Endometrial microvascular endothelial cells (primary cell): ENCODE results near the gene GOSR2. TPM values are rescaled to one million over a fixed set of nuclear protein-coding genes. Genes with fewer than 3 reads are reported as not detected.
"Not testable (repeated sequence)": the region's sequence is repeated elsewhere in the genome, so short reads cannot be mapped to it uniquely, and the experiment has no call there.

Experiments
- in situ Hi-C: cut with HindIII; loops from 2 replicates; pipeline ENCODE4 v1.10.0; 2017; ENCODE audit warnings: low sequenced_read_pairs, low pct_unique_long_range_greater_than_20kb; ENCODE audit errors: inconsistent ontology term
- total RNA-seq: library from RNA; depleted of rRNA; stranded (reverse); fragments of >200 nt; gene quantifications from one replicate; pipeline ENCODE4 v1.2.3, GENCODE V29; 2015; ENCODE audit errors: inconsistent ontology term

GOSR2 gene
- total RNA-seq, 1 donor from 2014 or later, result 43.3 TPM

DNA sequence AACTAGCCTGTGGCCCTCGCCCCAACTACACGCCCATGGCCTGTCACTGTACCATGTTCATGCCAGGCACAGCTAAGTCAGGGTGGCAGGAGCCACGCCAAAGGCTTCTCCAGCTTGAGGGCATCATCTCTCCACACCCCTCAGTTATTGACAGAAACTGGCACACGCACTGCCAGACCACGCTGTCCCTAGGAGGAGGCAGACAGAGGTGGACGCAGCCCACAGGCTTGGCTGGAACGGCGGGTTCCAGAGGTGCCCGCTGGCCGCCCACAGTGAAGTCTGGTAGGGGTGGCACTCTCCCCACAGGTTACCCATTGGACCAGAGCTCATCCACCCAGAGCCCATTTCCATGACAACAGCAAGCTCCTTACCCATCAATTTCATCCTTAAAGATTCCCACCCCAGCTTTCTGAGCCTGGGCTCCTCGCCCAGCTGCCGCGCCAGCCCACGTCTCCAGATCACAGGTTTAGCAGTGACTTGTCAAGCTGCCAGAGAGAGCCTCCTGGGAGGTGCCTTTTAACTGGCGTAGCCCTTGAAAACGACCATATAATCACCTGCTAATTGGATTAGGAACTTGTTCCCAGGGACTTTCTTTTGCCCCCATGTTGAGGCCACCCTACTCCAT lies 28.1 kb downstream of the GOSR2 start:
- in situ Hi-C loops, result no loop called here

DNA sequence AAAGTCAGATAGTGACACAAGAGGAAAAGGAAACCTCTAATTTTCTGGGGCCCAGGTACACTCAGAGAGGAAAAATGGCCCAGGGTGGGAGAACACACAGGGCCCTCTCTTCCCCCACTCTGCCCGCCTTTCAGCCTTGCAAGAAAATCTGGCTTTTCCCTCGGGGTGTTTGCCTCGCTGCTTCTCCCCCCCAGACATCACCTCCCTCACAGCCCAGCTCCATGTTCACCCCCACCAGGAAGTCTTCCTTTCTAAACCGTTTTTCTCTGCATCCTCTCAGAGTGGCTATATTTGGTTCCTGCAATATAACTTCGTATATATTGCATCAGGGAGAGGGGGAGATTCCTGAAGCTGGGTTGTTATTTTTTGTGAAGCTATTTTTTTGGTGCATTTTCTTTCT lies 28.7 kb downstream of the GOSR2 start:
- in situ Hi-C loops, result no loop called here

DNA sequence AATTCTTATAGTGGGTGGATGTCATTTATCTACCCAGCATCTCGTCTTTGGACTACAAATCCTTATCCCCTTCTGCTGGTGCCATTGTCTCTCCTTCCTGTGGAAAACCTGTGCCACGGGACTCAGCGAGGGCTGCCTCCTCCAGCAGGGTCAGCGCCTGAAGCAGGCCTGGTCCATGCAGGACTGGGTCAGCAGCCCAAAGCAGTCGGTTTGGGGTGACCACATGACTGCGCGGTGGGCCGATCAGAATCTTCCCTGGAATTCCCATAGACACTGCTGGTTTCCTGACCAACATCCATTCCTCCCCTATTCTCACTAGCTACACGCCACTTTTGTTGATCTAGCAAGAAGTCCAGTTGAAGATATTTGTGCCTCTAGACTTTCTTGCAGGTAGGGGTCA lies 29.2 kb downstream of the GOSR2 start:
- in situ Hi-C loops, result no loop called here

DNA sequence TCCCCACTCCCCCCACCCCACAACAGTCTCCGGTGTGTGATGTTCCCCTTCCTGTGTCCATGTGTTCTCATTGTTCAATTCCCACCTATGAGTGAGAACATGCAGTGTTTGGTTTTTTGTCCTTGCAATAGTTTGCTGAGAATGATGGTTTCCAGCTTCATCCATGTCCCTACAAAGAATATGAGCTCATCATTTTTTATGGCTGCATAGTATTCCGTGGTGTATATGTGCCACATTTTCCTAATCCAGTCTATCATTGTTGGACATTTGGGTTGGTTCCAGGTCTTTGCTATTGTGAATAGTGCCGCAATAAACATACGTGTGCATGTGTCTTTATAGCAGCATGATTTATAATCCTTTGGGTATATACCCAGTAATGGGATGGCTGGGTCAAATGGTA lies 30.2 kb downstream of the GOSR2 start:
- in situ Hi-C loops, result not testable (repeated sequence)

DNA sequence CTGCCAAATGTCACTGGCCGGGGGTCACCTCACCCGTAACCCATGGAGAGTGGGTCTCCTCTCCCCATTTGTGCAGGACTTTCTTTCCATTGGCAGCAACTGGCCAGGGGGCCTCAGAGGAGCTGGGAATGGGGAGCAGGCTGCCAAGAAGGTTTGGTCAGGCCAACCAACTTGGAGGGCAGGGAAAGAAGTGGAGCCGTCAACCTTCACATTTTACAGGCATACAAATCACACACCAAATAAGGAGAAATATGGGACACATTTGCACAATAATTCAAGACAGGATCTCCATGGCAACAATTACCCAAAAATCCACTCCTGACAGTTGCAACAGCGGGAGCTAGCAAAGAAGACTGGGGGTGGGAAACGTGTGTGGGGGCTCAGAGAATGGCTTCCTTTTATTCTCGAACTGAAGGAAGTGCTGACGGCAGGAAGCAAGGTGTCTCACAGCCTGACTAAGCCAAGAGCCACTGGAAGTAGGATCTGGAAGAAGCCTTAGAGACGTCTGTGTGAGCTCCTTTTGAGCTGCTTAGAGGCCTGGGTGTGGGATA lies 35.2 kb downstream of the GOSR2 start:
- in situ Hi-C loops, result no loop called here

DNA sequence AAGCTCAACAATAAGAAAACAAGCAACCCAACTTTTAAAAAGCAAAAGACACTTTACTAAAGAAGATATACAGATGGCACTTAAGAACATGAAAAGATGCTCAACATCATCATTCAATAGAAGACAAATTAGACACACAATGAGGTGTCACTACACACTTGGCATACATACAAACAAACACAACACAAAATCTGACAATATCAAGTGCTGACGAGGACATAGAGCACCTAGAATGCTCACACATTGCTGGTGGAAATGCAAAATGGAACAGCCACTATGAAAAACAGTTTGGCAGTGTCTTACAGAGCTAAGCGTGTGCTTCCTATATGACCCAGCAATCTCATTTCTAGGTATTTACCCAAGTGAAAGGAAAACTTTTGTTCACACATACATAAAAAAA lies 37.2 kb downstream of the GOSR2 start:
- in situ Hi-C loops, result no loop called here

DNA sequence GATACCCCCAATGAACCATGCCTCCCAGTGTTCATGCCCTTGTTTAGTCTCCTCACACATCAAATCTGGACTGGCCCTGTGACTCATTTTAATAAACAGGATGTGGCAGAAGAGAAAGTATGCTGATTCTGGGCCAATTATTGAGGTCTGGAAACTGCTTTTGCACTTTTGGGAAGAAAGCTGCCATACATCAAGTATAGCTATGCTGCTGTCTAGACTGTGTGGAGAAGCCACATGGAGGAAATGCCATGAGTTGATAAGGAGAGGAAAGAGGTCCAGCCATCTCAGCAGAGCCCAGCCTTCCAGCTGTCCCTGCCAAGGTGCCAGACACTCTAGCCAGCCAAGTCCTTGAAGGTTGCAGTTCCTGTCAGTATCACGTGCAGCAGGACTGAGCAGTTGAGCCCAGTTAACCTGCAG lies 39.4 kb downstream of the GOSR2 start:
- in situ Hi-C loops, result no loop called here

DNA sequence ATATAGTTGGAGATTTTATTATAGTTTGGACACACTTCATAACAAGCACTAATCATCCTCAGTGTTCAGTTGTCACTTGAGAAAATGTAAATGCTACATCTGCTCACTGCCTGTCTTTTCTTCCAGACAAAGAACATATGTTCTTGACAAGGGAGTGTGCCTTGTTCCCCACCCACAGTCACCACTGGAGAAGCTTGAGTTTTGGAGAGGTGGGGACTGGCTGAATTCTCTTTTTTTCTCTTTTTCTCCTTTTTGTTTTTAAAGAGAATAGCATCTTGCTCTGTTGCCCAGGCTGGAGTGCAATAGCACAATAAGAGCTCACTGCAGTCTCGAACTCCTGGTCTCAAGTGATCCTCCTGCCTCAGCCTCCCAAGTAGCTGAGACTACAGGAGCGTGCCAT lies 40.6 kb downstream of the GOSR2 start:
- in situ Hi-C loops, result no loop called here

DNA sequence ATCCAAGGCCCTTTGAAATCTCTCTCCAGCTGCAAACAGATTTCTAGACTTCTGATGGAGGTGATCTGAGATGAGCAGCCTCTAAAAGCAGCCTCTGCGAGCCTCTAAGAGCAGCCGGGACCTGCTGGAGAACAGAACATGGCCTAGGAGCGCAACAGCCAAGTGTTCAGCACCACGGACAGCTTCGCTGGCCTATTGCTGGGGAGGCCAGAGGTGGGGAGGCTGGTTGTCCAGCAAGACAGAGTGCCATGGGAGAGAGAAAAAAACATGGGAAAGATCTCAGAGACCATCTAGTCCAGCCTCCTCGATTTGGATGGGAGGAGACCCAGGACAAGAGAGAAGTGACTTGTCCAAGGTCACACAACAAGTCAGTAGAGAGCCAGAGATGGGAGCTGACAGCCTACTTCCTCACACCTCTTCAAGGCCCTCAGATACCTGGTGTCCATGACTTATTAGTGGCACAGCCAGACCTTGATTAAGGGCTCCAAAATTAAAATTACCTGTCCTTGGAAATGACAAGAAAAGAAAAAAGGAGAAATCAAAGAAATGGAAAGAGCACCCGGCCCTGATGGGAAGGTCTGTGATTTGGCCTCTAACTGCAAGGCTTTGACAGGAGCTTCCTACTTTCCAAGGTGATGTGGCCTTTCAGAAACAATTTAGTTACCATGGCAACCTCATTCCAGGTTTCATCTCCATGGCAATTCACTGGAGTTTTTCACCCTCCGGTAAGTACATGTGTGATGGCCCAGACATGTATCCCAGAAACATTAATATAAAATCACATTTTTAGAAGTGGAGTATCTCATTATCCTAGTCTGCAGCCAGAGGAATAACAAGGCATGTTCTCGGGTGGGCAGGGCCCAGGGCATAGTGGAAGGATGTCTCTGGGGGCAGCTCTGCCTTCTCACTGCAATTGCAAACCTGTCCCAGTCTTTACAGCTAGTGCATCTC lies 41.6 kb downstream of the GOSR2 start:
- in situ Hi-C loops, result no loop called here

DNA sequence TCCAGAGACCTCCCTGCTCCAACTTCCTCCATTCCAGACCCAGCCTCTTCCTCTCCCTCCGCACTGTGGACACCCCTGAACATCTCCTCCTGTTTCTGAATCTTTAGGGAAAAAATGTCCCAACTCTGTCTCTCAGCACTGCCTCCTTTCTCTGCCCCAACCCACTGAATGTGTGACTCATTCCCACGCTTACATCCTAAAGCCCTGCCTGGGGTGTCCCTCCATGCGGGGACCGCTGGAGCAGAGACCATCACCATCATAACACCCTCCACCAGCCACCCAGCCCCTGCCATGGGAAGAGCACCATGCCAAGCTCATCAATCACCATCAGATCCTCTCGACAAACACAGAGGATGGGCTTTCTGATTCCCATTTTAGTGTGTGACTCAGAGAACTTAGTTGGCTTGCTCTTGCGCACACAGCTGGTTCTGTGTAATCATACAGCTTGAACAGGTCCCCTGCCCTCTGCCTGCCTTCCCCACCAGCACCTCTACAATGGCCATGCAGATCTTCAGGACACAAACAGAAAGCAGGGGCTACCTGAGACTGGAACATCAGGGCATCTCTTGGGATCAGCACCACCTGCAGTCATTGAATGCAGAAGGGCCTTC lies 45.4 kb downstream of the GOSR2 start:
- in situ Hi-C loops, result no loop called here

DNA sequence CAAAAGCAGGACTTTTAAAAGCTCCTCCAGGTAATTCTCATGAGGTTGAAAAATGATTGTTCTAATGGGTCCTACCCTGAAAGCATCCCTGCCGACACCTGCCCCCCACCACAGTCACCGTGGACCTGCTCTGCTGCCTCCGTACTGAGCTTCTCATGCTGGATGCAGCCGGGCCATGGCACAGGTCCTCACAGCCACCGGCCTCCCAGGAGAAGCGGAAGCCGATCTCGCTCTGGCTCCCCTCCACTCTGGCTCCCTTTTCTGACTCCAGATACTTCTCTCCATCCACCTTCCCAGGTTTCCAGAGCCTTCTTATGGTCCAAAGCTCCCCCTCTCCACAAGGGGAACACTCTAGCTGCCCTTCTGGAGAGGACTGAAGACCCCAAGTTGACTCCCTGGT lies 45.9 kb downstream of the GOSR2 start:
- in situ Hi-C loops, result no loop called here

DNA sequence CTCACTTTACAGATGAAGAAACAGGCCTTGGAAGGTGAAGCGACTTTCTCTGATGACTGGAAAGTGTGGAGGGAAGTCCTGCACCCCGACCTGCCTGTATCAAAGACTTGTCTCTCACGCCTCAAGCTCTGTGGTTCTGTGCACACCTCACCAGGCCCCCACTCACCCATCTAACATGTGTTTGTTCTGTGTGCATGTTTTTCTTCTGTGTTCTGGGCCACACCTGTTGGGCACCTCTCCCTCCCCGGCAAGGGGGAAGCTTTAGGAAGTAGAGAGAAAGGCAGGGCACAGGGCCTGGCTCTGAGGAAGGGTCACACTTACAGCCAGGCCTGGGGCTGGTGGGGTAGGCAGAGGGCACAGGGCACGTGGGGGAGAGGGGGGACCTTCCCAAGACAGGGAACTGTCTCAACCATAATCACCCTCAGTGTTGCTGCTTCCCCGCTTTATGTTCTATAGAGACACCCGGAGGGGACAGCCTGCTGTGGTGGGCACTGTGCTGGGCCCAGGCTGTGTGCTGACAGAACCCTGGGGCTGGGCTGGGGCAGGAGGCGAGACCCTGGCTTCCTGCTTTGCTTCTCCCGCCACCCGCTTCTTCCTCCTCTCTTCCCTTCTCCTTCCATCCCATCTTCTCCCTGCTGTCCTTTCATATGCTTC lies 48.8 kb downstream of the GOSR2 start:
- in situ Hi-C loops, result no loop called here

DNA sequence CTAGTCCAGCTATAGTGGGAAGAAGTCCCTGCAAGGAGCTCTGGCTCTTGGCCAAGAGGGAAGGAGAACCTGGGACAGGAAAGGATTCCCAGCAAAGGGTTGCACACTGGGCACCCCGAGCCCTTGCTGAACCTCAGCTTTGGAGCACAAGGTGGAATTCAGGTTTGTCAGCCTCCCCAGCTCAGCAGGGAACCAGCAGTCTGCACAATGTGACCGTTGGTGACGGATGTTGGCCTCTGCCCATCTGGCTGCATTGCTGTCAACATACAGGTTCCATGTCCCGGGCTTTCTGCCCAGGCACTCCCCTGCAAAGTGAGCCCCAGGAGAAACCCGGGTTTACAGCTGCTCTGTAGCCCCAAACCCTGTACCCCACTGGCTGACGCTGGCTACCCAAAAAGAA lies 49.4 kb downstream of the GOSR2 start:
- in situ Hi-C loops, result no loop called here

DNA sequence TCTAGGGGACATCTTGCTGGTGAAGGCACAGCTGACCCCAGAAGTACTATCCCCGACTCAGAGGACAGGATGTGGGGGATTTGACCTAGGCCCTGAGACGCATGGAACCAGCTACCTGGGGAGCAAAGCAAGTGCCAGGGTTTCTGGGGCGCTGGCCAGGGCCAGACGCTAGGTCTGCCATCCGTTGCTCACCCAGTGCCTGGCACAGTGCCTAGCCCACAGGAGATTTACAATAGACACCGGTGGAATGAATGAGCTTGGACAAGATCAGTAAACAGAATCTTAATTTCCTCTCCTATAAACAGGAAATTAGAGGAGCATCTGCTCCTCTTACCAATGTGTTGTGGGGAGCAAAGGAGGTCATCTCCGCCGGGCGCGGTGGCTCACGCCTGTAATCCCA lies 51.1 kb downstream of the GOSR2 start:
- in situ Hi-C loops, result no loop called here

DNA sequence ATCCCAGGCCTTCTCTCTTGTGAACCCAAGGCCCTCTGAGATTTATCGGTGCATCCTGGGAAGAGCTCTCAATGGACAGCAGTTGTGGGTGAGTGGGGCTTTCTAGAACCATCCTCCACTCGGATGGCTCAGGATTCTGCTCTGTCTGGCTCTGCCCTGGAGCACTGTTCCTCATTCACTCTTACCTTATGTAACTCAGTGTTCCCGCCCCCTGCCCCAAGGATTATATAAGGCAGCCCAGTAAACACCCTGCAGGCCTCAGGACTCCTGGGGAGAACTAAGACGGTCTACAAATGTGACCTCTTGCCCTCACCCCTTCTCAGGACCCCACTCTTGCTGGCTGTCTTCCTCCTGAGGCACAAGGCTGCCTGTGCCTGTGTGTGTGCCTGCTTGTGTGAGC lies 52.3 kb downstream of the GOSR2 start:
- in situ Hi-C loops, result no loop called here

DNA sequence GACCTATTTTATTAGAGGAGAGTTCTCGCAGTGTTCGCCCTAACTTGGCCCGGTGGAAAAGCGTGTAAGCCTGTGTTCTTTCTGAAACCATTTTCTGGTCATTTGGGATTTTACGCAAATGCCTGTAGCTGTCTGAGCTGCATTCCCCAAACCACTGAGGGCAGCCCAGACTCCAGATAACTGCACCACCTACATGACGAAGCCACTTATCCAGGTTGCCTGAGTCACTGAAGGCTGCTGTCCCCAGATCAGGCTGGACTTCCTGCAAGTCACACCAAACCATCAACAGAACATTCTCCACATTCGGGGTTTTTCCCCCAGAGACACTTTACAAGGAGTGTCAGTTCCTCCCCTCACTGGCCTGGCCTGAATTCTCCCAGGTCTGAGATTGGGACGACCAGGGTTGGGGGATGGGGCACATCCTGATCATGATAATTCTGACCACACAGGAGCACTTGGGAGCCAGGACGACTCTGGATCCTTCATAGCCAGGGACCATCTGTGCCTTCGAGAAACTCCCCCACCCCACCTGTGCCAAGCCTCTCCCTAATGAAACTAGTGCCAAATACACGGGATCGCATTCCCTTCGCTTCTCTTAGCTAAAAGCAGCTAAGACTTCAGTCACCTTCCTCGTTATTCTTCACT lies 53.8 kb downstream of the GOSR2 start:
- in situ Hi-C loops, result no loop called here

DNA sequence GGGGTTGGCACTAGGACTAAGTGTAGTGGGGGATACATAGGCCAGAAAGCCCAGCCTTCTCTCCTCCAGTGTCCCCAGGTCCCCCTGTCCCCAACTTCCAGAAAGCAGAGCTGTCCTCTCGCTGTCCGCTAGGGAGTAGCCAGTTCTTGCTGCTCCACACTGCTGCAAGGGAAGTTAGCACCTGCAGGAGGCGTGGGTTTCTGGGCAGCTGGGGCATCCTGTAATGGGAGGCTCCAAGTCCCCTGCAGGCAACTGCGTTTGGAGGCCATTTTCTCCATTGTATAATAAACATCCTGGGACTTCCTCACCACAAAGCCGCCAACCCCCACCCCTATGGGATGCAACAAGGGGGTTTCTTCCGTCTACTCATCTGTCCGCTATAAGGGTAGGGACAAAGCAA lies 54.4 kb downstream of the GOSR2 start:
- in situ Hi-C loops, result no loop called here

DNA sequence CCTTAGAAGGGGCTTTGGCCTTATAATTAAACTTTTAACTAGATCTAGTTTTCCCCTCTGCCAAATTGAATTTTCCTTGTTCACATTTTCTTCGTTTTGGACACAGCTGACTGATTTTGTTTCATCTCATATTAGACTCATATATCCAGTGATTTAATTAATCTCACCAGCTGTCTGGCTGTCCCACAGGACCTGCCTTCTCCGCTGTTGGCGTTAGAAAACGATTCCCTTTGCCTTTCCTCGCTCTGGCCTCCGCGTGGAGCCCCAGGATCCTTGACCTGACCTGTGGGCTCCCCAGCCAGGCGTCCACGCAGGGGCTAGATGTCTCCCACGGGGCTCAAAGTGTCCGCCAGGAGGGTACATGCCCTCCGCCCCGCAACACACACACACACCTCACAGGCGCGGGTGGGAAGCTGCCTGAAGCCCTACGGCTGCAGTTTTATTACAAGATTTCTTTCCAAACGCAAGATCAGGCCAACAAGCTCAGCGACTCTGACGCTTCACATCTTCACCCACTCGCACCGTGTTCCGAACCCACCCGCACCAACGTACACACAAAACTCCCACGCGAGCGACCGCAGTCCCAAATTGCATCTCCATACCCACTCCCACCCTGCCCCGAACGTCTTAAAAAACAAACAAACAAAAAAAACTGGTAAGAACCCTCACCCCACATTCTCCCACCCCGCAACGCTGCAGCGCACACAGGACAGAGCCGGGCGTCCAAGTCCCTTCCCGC lies 55.0 kb downstream of the GOSR2 start:
- in situ Hi-C loops, result no loop called here
